ENCODE data around the gene SLC31A1. TPM values are rescaled to one million over a fixed set of nuclear protein-coding genes. Genes with fewer than 3 reads are reported as not detected.

SLC31A1 gene
- total and polyA plus RNA-seq, 2 of the 13 experiments (the other 11 are each of a cell fraction or from before 2014, with no cell fraction given) = 62.9 to 70.0 TPM

DNA sequence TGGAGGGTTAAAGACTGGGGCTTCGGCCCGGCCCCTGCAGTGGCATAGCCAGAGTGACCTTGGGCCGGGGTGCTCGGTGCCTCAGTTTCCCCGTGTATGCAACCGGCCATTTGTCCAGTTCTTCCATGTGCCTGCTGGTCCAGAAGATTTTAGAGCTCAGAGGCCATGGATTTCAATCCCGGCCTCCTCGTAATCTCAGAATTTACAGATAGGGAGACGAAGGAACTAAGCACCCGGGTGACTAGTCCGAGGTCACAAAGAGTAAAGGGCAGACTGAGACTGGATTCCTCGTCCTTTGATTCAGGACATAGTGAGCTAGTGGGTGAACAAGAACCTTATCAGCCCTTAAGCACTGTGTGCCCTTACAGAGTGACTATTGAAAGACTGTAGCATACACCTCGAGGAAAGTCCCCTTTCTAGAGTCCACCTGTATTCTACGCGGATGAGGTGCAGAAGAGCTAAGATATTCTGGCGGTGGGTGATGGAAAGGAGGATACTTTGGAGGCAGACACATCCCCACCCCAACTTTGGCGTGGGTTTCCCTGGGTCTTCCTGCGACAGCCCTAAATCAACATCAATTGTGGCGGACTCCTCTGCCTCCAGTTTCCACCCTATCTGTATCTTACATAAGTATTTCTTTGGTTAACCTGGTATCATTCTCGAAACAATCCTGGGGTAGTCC lies 597 bp downstream of the SLC31A1 start (continued):
- TF ChIP-seq ZNF607 (CRISPR knock-in tag; IDR thresholded peaks at IDR 0.05; ENCODE audit: borderline replicate concordance) (0 out of 2 replicates have a peak, but pooled peaks have one; percentile 9), TBX2 (CRISPR knock-in tag; IDR thresholded peaks at IDR 0.05; ENCODE audit: borderline replicate concordance) (0 out of 2 replicates have a peak, but pooled peaks have one; percentile 5), ZNF501 (CRISPR knock-in tag; IDR thresholded peaks at IDR 0.05) (peak; percentile 16; the same call in 1 of the 2 replicates), CREBL2 (CRISPR knock-in tag; IDR thresholded peaks at IDR 0.05; ENCODE audit: borderline replicate concordance) (no peak), ZNF790 (CRISPR knock-in tag; IDR thresholded peaks at IDR 0.05; ENCODE audit: borderline replicate concordance) (peak; percentile 78; the same call in 1 of the 2 replicates), ZBTB20 (CRISPR knock-in tag; IDR thresholded peaks at IDR 0.05; ENCODE audit: borderline replicate concordance, low read depth) (0 out of 2 replicates have a peak, but pooled peaks have one; percentile 0), SRSF1 (optimal IDR thresholded peaks at IDR 0.05; ENCODE audit: low read depth, low read length) (peak; percentile 13), PAX8 (CRISPR knock-in tag; IDR thresholded peaks at IDR 0.05; ENCODE audit: borderline replicate concordance) (peak; percentile 60; the same call in 1 of the 2 replicates), ISX (CRISPR knock-in tag; conservative IDR thresholded peaks at IDR 0.05) (no peak), THAP7 (CRISPR knock-in tag; IDR thresholded peaks at IDR 0.05) (no peak), ZNF83 (CRISPR knock-in tag; IDR thresholded peaks at IDR 0.05; ENCODE audit: borderline replicate concordance) (0 out of 2 replicates have a peak, but pooled peaks have one; percentile 50), ESRRA (CRISPR knock-in tag; IDR thresholded peaks at IDR 0.05; ENCODE audit: low read depth) (peak; percentile 8; the same call in 1 of the 2 replicates), GATA4 (IDR thresholded peaks at IDR 0.05; ENCODE audit: borderline replicate concordance, low read depth) (no peak), NCOR1 (IDR thresholded peaks at IDR 0.05; ENCODE audit: borderline replicate concordance, low read length) (no peak), ZNF891 (CRISPR knock-in tag; IDR thresholded peaks at IDR 0.05) (0 out of 2 replicates have a peak, but pooled peaks have one; percentile 8)
- TF ChIP-seq, protein P1, sequence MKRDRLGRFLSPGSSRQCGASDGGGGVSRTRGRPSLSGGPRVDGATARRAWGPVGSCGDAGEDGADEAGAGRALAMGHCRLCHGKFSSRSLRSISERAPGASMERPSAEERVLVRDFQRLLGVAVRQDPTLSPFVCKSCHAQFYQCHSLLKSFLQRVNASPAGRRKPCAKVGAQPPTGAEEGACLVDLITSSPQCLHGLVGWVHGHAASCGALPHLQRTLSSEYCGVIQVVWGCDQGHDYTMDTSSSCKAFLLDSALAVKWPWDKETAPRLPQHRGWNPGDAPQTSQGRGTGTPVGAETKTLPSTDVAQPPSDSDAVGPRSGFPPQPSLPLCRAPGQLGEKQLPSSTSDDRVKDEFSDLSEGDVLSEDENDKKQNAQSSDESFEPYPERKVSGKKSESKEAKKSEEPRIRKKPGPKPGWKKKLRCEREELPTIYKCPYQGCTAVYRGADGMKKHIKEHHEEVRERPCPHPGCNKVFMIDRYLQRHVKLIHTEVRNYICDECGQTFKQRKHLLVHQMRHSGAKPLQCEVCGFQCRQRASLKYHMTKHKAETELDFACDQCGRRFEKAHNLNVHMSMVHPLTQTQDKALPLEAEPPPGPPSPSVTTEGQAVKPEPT (CRISPR knock-in tag; IDR thresholded peaks at IDR 0.05; ENCODE audit: low read depth) = 0 out of 2 replicates have a peak, but pooled peaks have one; percentile 18
- TF ChIP-seq, protein P2, sequence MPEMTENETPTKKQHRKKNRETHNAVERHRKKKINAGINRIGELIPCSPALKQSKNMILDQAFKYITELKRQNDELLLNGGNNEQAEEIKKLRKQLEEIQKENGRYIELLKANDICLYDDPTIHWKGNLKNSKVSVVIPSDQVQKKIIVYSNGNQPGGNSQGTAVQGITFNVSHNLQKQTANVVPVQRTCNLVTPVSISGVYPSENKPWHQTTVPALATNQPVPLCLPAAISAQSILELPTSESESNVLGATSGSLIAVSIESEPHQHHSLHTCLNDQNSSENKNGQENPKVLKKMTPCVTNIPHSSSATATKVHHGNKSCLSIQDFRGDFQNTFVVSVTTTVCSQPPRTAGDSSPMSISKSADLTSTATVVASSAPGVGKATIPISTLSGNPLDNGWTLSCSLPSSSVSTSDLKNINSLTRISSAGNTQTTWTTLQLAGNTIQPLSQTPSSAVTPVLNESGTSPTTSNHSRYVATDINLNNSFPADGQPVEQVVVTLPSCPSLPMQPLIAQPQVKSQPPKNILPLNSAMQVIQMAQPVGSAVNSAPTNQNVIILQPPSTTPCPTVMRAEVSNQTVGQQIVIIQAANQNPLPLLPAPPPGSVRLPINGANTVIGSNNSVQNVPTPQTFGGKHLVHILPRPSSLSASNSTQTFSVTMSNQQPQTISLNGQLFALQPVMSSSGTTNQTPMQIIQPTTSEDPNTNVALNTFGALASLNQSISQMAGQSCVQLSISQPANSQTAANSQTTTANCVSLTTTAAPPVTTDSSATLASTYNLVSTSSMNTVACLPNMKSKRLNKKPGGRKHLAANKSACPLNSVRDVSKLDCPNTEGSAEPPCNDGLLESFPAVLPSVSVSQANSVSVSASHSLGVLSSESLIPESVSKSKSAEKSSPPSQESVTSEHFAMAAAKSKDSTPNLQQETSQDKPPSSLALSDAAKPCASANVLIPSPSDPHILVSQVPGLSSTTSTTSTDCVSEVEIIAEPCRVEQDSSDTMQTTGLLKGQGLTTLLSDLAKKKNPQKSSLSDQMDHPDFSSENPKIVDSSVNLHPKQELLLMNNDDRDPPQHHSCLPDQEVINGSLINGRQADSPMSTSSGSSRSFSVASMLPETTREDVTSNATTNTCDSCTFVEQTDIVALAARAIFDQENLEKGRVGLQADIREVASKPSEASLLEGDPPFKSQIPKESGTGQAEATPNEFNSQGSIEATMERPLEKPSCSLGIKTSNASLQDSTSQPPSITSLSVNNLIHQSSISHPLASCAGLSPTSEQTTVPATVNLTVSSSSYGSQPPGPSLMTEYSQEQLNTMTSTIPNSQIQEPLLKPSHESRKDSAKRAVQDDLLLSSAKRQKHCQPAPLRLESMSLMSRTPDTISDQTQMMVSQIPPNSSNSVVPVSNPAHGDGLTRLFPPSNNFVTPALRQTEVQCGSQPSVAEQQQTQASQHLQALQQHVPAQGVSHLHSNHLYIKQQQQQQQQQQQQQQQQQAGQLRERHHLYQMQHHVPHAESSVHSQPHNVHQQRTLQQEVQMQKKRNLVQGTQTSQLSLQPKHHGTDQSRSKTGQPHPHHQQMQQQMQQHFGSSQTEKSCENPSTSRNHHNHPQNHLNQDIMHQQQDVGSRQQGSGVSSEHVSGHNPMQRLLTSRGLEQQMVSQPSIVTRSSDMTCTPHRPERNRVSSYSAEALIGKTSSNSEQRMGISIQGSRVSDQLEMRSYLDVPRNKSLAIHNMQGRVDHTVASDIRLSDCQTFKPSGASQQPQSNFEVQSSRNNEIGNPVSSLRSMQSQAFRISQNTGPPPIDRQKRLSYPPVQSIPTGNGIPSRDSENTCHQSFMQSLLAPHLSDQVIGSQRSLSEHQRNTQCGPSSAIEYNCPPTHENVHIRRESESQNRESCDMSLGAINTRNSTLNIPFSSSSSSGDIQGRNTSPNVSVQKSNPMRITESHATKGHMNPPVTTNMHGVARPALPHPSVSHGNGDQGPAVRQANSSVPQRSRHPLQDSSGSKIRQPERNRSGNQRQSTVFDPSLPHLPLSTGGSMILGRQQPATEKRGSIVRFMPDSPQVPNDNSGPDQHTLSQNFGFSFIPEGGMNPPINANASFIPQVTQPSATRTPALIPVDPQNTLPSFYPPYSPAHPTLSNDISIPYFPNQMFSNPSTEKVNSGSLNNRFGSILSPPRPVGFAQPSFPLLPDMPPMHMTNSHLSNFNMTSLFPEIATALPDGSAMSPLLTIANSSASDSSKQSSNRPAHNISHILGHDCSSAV (CRISPR knock-in tag; IDR thresholded peaks at IDR 0.05; ENCODE audit: borderline replicate concordance) = no peak

All from HepG2 (cell line).